HCT116 (cell line): ENCODE measurements around the gene DYRK1B. TPM values are rescaled to one million over a fixed set of nuclear protein-coding genes. Genes with fewer than 3 reads are reported as not detected.

ENCODE experiments used
- ATAC-seq: fragments of 200-7000 bp; cut with Tn5 transposase; 2 replicates; pipeline ENCODE4 v1.9.1; 2020; ENCODE audit warnings: mild to moderate bottlenecking, moderate library complexity
- BruUV-seq: library from RNA; stranded (reverse); fragments of 400-500 nt; replicated peaks from 2 replicates; lab custom pipeline; 2021; lab: Mats Ljungman, UMichigan
- CTCF ChIA-PET: fragments of 300-600 bp; sonication (Branson Sonifier 250); formaldehyde crosslinking; loops from one replicate; lab custom pipeline; 2021; ENCODE audit warnings: antibody characterized with exemption; lab: Charles Lee
- POLR2A ChIA-PET: fragments of 300-600, 350-600 bp; sonication (Branson Sonifier 250); formaldehyde crosslinking; loops from one replicate; lab custom pipeline; 2021; ENCODE audit warnings: antibody characterized with exemption; lab: Charles Lee
- RAD21 ChIA-PET, 2 experiments: fragments of 300-600 bp; sonication (Branson Sonifier 250); formaldehyde crosslinking; loops; one replicate each; lab custom pipeline; 2023; ENCODE audit warnings: low total read pairs in 2 of 2; ENCODE audit not compliant: uncharacterized antibody in 2 of 2, unreplicated experiment in 2 of 2, low non-redundant PET in 1 of 2; lab: Charles Lee
- DNase-seq: peaks from one replicate; pipeline ENCODE4 v3.0.0-alpha.2; 2010; ENCODE audit warnings: low read depth, low spot score
- H2AFZ ChIP-seq: fragments of 200-600 bp; shearing (Covaris generic), sonication (generic); 2 replicates; pipeline ENCODE4 v1.6.1; 2017; ENCODE audit warnings: low read depth, mixed run types, mixed read lengths, antibody characterized with exemption, low read length; ENCODE audit not compliant: poor library complexity, severe bottlenecking
- H3K27ac ChIP-seq: 2 replicates; pipeline ENCODE4 v1.5.1; 2012; ENCODE audit warnings: low read depth, low read length
- H3K27me3 ChIP-seq: fragments of 200-600 bp; sonication (generic); 2 replicates; pipeline ENCODE4 v1.6.1; 2016; ENCODE audit warnings: mixed run types, low read length, mixed read lengths; ENCODE audit not compliant: insufficient read depth
- H3K36me3 ChIP-seq, 2 experiments: fragments of 200-500 bp in 1 of 2; fragments of 200-600 bp in 1 of 2; sonication (Bioruptor generic) in 1 of 2; sonication (generic) in 1 of 2; 2 replicates each; pipeline versions ENCODE4 v1.5.1 to v1.6.1; 2014 to 2016; ENCODE audit warnings: low read length in 2 of 2, inconsistent platforms in 1 of 2, mixed read lengths in 1 of 2, mixed run types in 1 of 2; ENCODE audit not compliant: insufficient read depth in 2 of 2, control insufficient read depth in 1 of 2
- H3K4me1 ChIP-seq, 2 experiments: fragments of 200-600 bp in 1 of 2; sonication (generic) in 1 of 2; 2 replicates each; pipeline versions ENCODE4 v1.5.1 to v1.6.1; 2012 to 2017; ENCODE audit warnings: low read length in 2 of 2, inconsistent platforms in 1 of 2, mild to moderate bottlenecking in 1 of 2, mixed read lengths in 1 of 2, mixed run types in 1 of 2, moderate library complexity in 1 of 2; ENCODE audit not compliant: insufficient read depth in 2 of 2, control insufficient read depth in 1 of 2
- H3K4me2 ChIP-seq: fragments of 200-600 bp; sonication (generic); 2 replicates; pipeline ENCODE4 v1.6.1; 2017; ENCODE audit warnings: mixed run types, low read length, mixed read lengths
- H3K4me3 ChIP-seq, 2 experiments: fragments of 200-600 bp in 1 of 2; sonication (generic) in 1 of 2; replicated peaks in 1 of 2; 2 replicates each; pipeline ENCODE4 v1.5.1; 2011 to 2016; ENCODE audit warnings: low read length in 2 of 2, control low read depth in 1 of 2, low read depth in 1 of 2, mild to moderate bottlenecking in 1 of 2, mixed read lengths in 1 of 2, mixed run types in 1 of 2
- H3K79me2 ChIP-seq: fragments of 200-600 bp; sonication (generic); 2 replicates; pipeline ENCODE4 v1.6.1; 2017; ENCODE audit warnings: mild to moderate bottlenecking, mixed run types, low read length, moderate library complexity, mixed read lengths; ENCODE audit not compliant: insufficient read depth
- H3K9ac ChIP-seq: fragments of 200-600 bp; sonication (generic); 2 replicates; pipeline ENCODE4 v1.6.1; 2016; ENCODE audit warnings: low read length, mixed read lengths
- H3K9me2 ChIP-seq: fragments of 200-600 bp; sonication (generic), shearing (Covaris generic); 2 replicates; pipeline ENCODE4 v1.6.1; 2017; ENCODE audit warnings: mixed run types, mild to moderate bottlenecking, moderate library complexity; ENCODE audit not compliant: insufficient read depth
- H3K9me3 ChIP-seq, 2 experiments: fragments of 200-500 bp in 1 of 2; fragments of 200-600 bp in 1 of 2; sonication (Bioruptor generic) in 1 of 2; sonication (generic) in 1 of 2; 2 replicates each; pipeline ENCODE4 v1.6.1; 2014 to 2017; ENCODE audit warnings: low read length in 2 of 2, mixed read lengths in 2 of 2, inconsistent platforms in 1 of 2, low read depth in 1 of 2, mild to moderate bottlenecking in 1 of 2, mixed run types in 1 of 2, moderate library complexity in 1 of 2; ENCODE audit not compliant: control insufficient read depth in 1 of 2, insufficient read depth in 1 of 2
- H4K20me1 ChIP-seq: fragments of 200-600 bp; sonication (generic), shearing (Covaris generic); 2 replicates; pipeline ENCODE4 v1.6.1; 2017; ENCODE audit warnings: mixed run types, mild to moderate bottlenecking, moderate library complexity; ENCODE audit not compliant: insufficient read depth
- CBX3 ChIP-seq: IDR thresholded peaks from 2 replicates; pipeline ENCODE4 v1.6.1; 2012; ENCODE audit warnings: low read depth
- EGR1 ChIP-seq: IDR thresholded peaks from 2 replicates; pipeline ENCODE4 v1.6.1; 2012; ENCODE audit warnings: low read depth
- ELF1 ChIP-seq: IDR thresholded peaks from 2 replicates; pipeline ENCODE4 v1.6.1; 2012; ENCODE audit warnings: low read depth, borderline replicate concordance
- EZH2 ChIP-seq: fragments of 200-600 bp; sonication (generic); IDR thresholded peaks from 2 replicates; pipeline ENCODE4 v1.6.1; 2017; ENCODE audit warnings: antibody characterized with exemption, mixed run types
- EZH2phosphoT487 ChIP-seq: fragments of 200-600 bp; IDR thresholded peaks from 2 replicates; pipeline ENCODE4 v1.6.1; 2018; ENCODE audit warnings: antibody characterized with exemption, borderline replicate concordance
- FOSL1 ChIP-seq: IDR thresholded peaks from 2 replicates; pipeline ENCODE4 v1.6.1; 2012; ENCODE audit warnings: low read depth
- JUND ChIP-seq: IDR thresholded peaks from 2 replicates; pipeline ENCODE4 v1.6.1; 2012
- POLR2A ChIP-seq: IDR thresholded peaks from 2 replicates; pipeline ENCODE4 v1.7.0; 2011; ENCODE audit warnings: borderline replicate concordance; ENCODE audit not compliant: insufficient read depth, insufficient read length; ENCODE audit errors: extremely low read depth
- POLR2AphosphoS5 ChIP-seq: IDR thresholded peaks from 2 replicates; pipeline ENCODE4 v1.6.1; 2011; ENCODE audit warnings: mild to moderate bottlenecking, low read depth, low read length, moderate library complexity
- RAD21 ChIP-seq: IDR thresholded peaks from 2 replicates; pipeline ENCODE4 v1.6.1; 2012; ENCODE audit warnings: low read depth, mild to moderate bottlenecking
- REST ChIP-seq: IDR thresholded peaks from 2 replicates; pipeline ENCODE4 v1.6.1; 2012; ENCODE audit warnings: low read depth
- SIN3A ChIP-seq: IDR thresholded peaks from 2 replicates; pipeline ENCODE4 v1.6.1; 2012; ENCODE audit warnings: low read depth
- SP1 ChIP-seq: IDR thresholded peaks from 2 replicates; pipeline ENCODE4 v1.6.1; 2012; ENCODE audit warnings: low read depth
- SRF ChIP-seq: IDR thresholded peaks from 2 replicates; pipeline ENCODE4 v1.6.1; 2012; ENCODE audit warnings: low read depth
- TCF7L2 ChIP-seq: IDR thresholded peaks from 2 replicates; pipeline ENCODE4 v1.7.0; 2011; ENCODE audit warnings: borderline replicate concordance, inconsistent platforms; ENCODE audit not compliant: insufficient read depth, insufficient read length; ENCODE audit errors: extremely low read depth
- ZFX ChIP-seq: fragments of 450-650 bp; IDR thresholded peaks from 2 replicates; pipeline ENCODE4 v1.6.1; 2017
- ZNF274 ChIP-seq: fragments of 200-500 bp; sonication (Bioruptor generic); IDR thresholded peaks from 2 replicates; pipeline ENCODE4 v1.6.1; 2014; ENCODE audit warnings: mild to moderate bottlenecking, low read depth, low read length, inconsistent platforms
- intact Hi-C: fragments of 100-400 bp; cut with micrococcal nuclease; formaldehyde crosslinking; loops from 2 replicates; pipeline ENCODE4 v1.10.0; 2022
- total RNA-seq: library from RNA; stranded (reverse); gene quantifications from one replicate; pipeline ENCODE4 v1.2.1, GENCODE V29; 2021; ENCODE audit not compliant: unreplicated experiment
- TF ChIP-seq, protein P1 (sequence below): IDR thresholded peaks from 2 replicates; pipeline ENCODE4 v1.6.1; 2012
- TF ChIP-seq, protein P2 (sequence below): IDR thresholded peaks from 2 replicates; pipeline ENCODE4 v1.6.1; 2011; ENCODE audit warnings: mild to moderate bottlenecking, low read length, moderate library complexity; ENCODE audit not compliant: insufficient replicate concordance; ENCODE audit errors: extremely low read depth

DYRK1B gene
- total RNA-seq, 1 experiment from 2014 or later = 7.3 TPM

GRCh38 chr19:39850892-39851291 lies 16.9 kb upstream of the DYRK1B start (continued):
- no peak for TF ChIP-seq FOSL1
- TF ChIP-seq SP1 = no peak
- no peak for TF ChIP-seq CBX3
- no peak for TF ChIP-seq EZH2phosphoT487
- TF ChIP-seq TCF7L2 = no peak
- no peak for TF ChIP-seq SIN3A
- TF ChIP-seq, protein P1, sequence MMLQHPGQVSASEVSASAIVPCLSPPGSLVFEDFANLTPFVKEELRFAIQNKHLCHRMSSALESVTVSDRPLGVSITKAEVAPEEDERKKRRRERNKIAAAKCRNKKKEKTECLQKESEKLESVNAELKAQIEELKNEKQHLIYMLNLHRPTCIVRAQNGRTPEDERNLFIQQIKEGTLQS = no peak

DNA sequence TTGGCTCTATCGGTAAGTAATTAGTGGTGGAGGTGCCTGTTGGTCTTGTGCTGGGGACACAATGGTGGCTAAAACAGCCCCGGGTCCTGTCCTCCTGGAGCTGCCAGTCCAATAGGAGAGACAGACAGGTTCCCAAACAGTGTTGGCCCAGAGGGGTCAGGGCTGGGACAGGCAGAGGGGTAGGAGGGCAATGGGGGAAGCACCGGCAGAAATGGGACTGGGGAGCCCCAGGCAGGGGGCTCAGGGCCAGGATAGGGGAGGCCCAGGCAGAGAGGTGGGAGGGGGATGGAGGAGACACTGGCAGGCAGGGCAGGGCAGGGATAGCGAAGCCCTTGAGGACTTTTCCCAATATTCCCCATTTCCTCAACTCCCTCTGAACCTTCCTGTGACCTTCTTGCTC lies 14.4 kb upstream of the DYRK1B start:
- no peaks in the 10 kb centered on the region for H3K9me3 ChIP-seq
- H3K79me2 ChIP-seq = peaks cover 28% of the 10 kb centered on the region
- H4K20me1 ChIP-seq = peaks cover 9% of the 10 kb centered on the region; the same call in 1 of the 2 replicates
- H3K4me3 ChIP-seq = no peak overlapping the region
- H3K4me2 ChIP-seq = no peak overlapping the region
- CTCF ChIA-PET = no interaction called here
- TF ChIP-seq FOSL1 = no peak
- no peak for TF ChIP-seq TCF7L2
- TF ChIP-seq POLR2AphosphoS5 = no peak
- TF ChIP-seq SIN3A = no peak
- TF ChIP-seq POLR2A = no peak
- TF ChIP-seq CBX3 = no peak
- TF ChIP-seq EZH2 = no peak
- TF ChIP-seq SRF = no peak
- no peak for TF ChIP-seq REST
- TF ChIP-seq, protein P1 = no peak
- TF ChIP-seq ZNF274 = no peak
- TF ChIP-seq RAD21 = no peak
- TF ChIP-seq, protein P2, sequence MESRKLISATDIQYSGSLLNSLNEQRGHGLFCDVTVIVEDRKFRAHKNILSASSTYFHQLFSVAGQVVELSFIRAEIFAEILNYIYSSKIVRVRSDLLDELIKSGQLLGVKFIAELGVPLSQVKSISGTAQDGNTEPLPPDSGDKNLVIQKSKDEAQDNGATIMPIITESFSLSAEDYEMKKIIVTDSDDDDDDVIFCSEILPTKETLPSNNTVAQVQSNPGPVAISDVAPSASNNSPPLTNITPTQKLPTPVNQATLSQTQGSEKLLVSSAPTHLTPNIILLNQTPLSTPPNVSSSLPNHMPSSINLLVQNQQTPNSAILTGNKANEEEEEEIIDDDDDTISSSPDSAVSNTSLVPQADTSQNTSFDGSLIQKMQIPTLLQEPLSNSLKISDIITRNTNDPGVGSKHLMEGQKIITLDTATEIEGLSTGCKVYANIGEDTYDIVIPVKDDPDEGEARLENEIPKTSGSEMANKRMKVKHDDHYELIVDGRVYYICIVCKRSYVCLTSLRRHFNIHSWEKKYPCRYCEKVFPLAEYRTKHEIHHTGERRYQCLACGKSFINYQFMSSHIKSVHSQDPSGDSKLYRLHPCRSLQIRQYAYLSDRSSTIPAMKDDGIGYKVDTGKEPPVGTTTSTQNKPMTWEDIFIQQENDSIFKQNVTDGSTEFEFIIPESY = no peak
- TF ChIP-seq EZH2phosphoT487 = no peak
- TF ChIP-seq EGR1 = no peak
- TF ChIP-seq ELF1 = no peak
- TF ChIP-seq ZFX = no peak
- no peak for TF ChIP-seq JUND
- no peak for TF ChIP-seq SP1
- TF ChIP-seq, all 23 proteins: peak for 0
- H3K9ac ChIP-seq = no peak overlapping the region
- no TSS peak for BruUV-seq
- RAD21 ChIA-PET = no interaction called here
- H3K27me3 ChIP-seq = no peaks in the 10 kb centered on the region
- no peak for ATAC-seq
- H3K36me3 ChIP-seq = no peaks in the 10 kb centered on the region
- H3K4me1 ChIP-seq = peaks cover 19 to 29% of the 10 kb centered on the region in 2 experiments
- POLR2A ChIA-PET = no interaction called here
- no peak for DNase-seq
- H3K27ac ChIP-seq = no peak overlapping the region
- intact Hi-C loops = no loop called here
- no peaks in the 10 kb centered on the region for H3K9me2 ChIP-seq
- no peak overlapping the region for H2AFZ ChIP-seq
